Left ventricle myocardium inferior (tissue), 1 donor: ENCODE measurements around the gene MICAL2. TPM values are rescaled to one million over a fixed set of nuclear protein-coding genes. Genes with fewer than 3 reads are reported as not detected.
A peak's percentile ranks its signal among the peaks of the same experiment; 100 is the strongest.

Experiments
- DNase-seq: peaks from one replicate; pipeline ENCODE4 v3.0.0-alpha.2; 2020
- H3K27ac ChIP-seq: fragments of 200-600 bp; replicated peaks from 2 replicates; pipeline ENCODE4 v1.8.0; 2021
- H3K27me3 ChIP-seq: fragments of 200-600 bp; 2 replicates; pipeline ENCODE4 v1.8.0; 2021; ENCODE audit warnings: low read depth
- H3K36me3 ChIP-seq: fragments of 200-600 bp; 2 replicates; pipeline ENCODE4 v1.8.0; 2021
- H3K4me1 ChIP-seq: fragments of 200-600 bp; 2 replicates; pipeline ENCODE4 v1.8.0; 2021
- H3K4me3 ChIP-seq: fragments of 200-600 bp; 2 replicates; pipeline ENCODE4 v1.8.0; 2021; ENCODE audit warnings: mild to moderate bottlenecking, moderate library complexity
- H3K9me3 ChIP-seq: fragments of 200-600 bp; replicated peaks from 2 replicates; pipeline ENCODE4 v1.8.0; 2021
- CTCF ChIP-seq: fragments of 200-600 bp; IDR thresholded peaks from 2 replicates; pipeline ENCODE4 v1.8.0; 2021; ENCODE audit warnings: antibody characterized with exemption, mild to moderate bottlenecking, borderline replicate concordance
- intact Hi-C: fragments of 100-400 bp; cut with micrococcal nuclease; formaldehyde crosslinking; loops from one replicate; pipeline ENCODE4 v1.11.0; 2022
- total RNA-seq: library from RNA; stranded (reverse); fragmentation: NEBNext Ultra II Directional; extraction: Animal tissue kit (Norgen Biotek cat#: 25700); gene quantifications from one replicate; pipeline ENCODE4 v1.2.1, GENCODE V29; 2021
- donor health status: DM: no; HTN: yes; CAD: no; lungs with severe emphysema.

The MICAL2 gene
- total RNA-seq, 1 donor from 2014 or later, result 85.0 TPM

- H3K27ac ChIP-seq, result no peak overlapping the region
- H3K9me3 ChIP-seq, result no peaks in the 10 kb centered on the region
- intact Hi-C loops, result no loop called here
- H3K4me3 ChIP-seq, result no peak overlapping the region
- H3K27me3 ChIP-seq, result no peaks in the 10 kb centered on the region
- H3K4me1 ChIP-seq, result no peaks in the 10 kb centered on the region
- no peak for DNase-seq
- H3K36me3 ChIP-seq, result no peaks in the 10 kb centered on the region
- TF ChIP-seq CTCF, result no peak
These were observed 35.1 kb upstream of the MICAL2 start for GRCh38 chr11:12075291-12075690.

GRCh38 chr11:12075822-12076821 is 34.3 kb upstream of the MICAL2 start:
- Histone ChIP-seq H3K4me3 (no peak overlapping the region), H3K4me1 (no peaks in the 10 kb centered on the region), H3K9me3 (no peaks in the 10 kb centered on the region), H3K36me3 (no peaks in the 10 kb centered on the region), H3K27me3 (no peaks in the 10 kb centered on the region), H3K27ac (peak overlapping the region; percentile 16)
- no peak for TF ChIP-seq CTCF
- intact Hi-C loops, result no loop called here
- no peak for DNase-seq

- no peak for DNase-seq
- Histone ChIP-seq H3K27ac (peak overlapping the region; percentile 16), H3K4me1 (no peaks in the 10 kb centered on the region), H3K27me3 (no peaks in the 10 kb centered on the region), H3K9me3 (no peaks in the 10 kb centered on the region), H3K4me3 (no peak overlapping the region), H3K36me3 (no peaks in the 10 kb centered on the region)
- TF ChIP-seq CTCF, result no peak
- intact Hi-C loops, result no loop called here
These were observed 33.4 kb upstream of the MICAL2 start for GRCh38 chr11:12076840-12077534.

- no peak overlapping the region for H3K4me3 ChIP-seq
- H3K36me3 ChIP-seq, result no peaks in the 10 kb centered on the region
- no peak for DNase-seq
- H3K4me1 ChIP-seq, result no peaks in the 10 kb centered on the region
- intact Hi-C loops, result no loop called here
- no peaks in the 10 kb centered on the region for H3K9me3 ChIP-seq
- no peak for TF ChIP-seq CTCF
- H3K27me3 ChIP-seq, result no peaks in the 10 kb centered on the region
- no peak overlapping the region for H3K27ac ChIP-seq
These were observed 32.7 kb upstream of the MICAL2 start for GRCh38 chr11:12077535-12078280.

- H3K9me3 ChIP-seq, result no peaks in the 10 kb centered on the region
- no peaks in the 10 kb centered on the region for H3K36me3 ChIP-seq
- intact Hi-C loops, result loop anchor here (10.0 kb wide), 1 partner anchor 155 kb away; no protein-coding TSS in a partner anchor
- TF ChIP-seq CTCF, result no peak
- H3K4me3 ChIP-seq, result no peak overlapping the region
- peaks cover under 1% of the 10 kb centered on the region for H3K4me1 ChIP-seq
- peak; percentile 52 for DNase-seq
- H3K27ac ChIP-seq, result peak overlapping the region; percentile 51
- no peaks in the 10 kb centered on the region for H3K27me3 ChIP-seq
These were observed 30.4 kb upstream of the MICAL2 start for GRCh38 chr11:12079726-12080556.
